ENCODE data around the gene FLAD1. TPM values are rescaled to one million over a fixed set of nuclear protein-coding genes. Genes with fewer than 3 reads are reported as not detected.

Gene FLAD1
- total and polyA plus RNA-seq, 2 of the 4 experiments (the other 2 are of a cell fraction) = 26.3 to 37.3 TPM

- ATAC-seq (ENCODE audit: low read depth) = no peak
These were observed 56.1 kb downstream of the FLAD1 start for GRCh38 chr1:155039308-155039669.

More at GRCh38 chr1:155039308-155039669, 56.1 kb downstream of the FLAD1 start:
- no peak for DNase-seq
- Histone ChIP-seq H2BK5ac (ENCODE audit: low read depth, low read length, poor library complexity, severe bottlenecking) (no peak overlapping the region), H3K18ac (ENCODE audit: low read depth, low read length) (no peak overlapping the region), H3K27me3 (ENCODE audit: control insufficient read depth, insufficient read depth, low read length) (peaks cover 36% of the 10 kb centered on the region), H3K4me2 (ENCODE audit: low read depth, low read length) (no peak overlapping the region), H2BK20ac (ENCODE audit: low read depth, low read length) (no peak overlapping the region), H2AK5ac (ENCODE audit: low read depth, low read length) (no peak overlapping the region), H2BK120ac (ENCODE audit: low read depth, low read length) (no peak overlapping the region), H3K9me3 (ENCODE audit: control insufficient read depth, insufficient read depth, low read length) (no peaks in the 10 kb centered on the region), H3K27ac (ENCODE audit: insufficient read depth, low read length) (no peak overlapping the region), H3K9me1 (ENCODE audit: insufficient read depth, low read length) (peaks cover 6% of the 10 kb centered on the region; the same call in 1 of the 2 replicates), H4K91ac (ENCODE audit: insufficient read depth, low read depth, low read length) (no peak overlapping the region), H3K14ac (replicated peaks; ENCODE audit: low read depth, low read length) (no peak overlapping the region), H4K5ac (ENCODE audit: low read depth, low read length) (no peak overlapping the region), H3K4me3 (ENCODE audit: insufficient read depth, low read depth, low read length) (no peak overlapping the region), H3K36me3 (ENCODE audit: control insufficient read depth, insufficient read depth, low read length) (no peaks in the 10 kb centered on the region), H4K8ac (ENCODE audit: low read depth in 2 of 2, low read length in 2 of 2) (no peak overlapping the region), H2BK15ac (ENCODE audit: low read depth, low read length) (no peak overlapping the region), H3K4ac (ENCODE audit: low read depth, low read length) (no peak overlapping the region), H3K56ac (ENCODE audit: extremely low read depth, insufficient read depth, low read length) (no peak overlapping the region), H3K9ac (ENCODE audit: low read depth, low read length) (no peak overlapping the region), H2AK9ac (replicated peaks; ENCODE audit: low read depth, low read length, poor library complexity) (no peak overlapping the region), H2AFZ (replicated peaks; ENCODE audit: low read length, poor library complexity) (no peak overlapping the region), H3K23ac (ENCODE audit: low read depth, low read length) (no peak overlapping the region), H4K20me1 (ENCODE audit: insufficient read depth, low read length) (no peaks in the 10 kb centered on the region), H3K4me1 (ENCODE audit: control insufficient read depth, insufficient read depth, low read length) (peaks cover 1% of the 10 kb centered on the region; the same call in 1 of the 2 replicates), H3K79me1 (ENCODE audit: low read depth in 1 of 2, low read length in 2 of 2) (no peaks in the 10 kb centered on the region)
- ChIA-PET CTCF (interaction anchor here (1.4 to 1.8 kb wide), 2 partner anchors 12 to 23 kb away, joined by 3 to 4 read pairs; partner anchors contain the start of gene ADAM15), POLR2A (ENCODE audit: unreplicated experiment) (no interaction called here)
- no peak for TF ChIP-seq CTCF (conservative IDR thresholded peaks at IDR 0.05; ENCODE audit: low read depth, low read length)
- no peak for TF ChIP-seq SMC3 (IDR thresholded peaks at IDR 0.05; ENCODE audit: low read depth, low read length)
- TF ChIP-seq RAD21 (IDR thresholded peaks at IDR 0.05; ENCODE audit: low read length) = no peak
- TF ChIP-seq CHD1 (IDR thresholded peaks at IDR 0.05; ENCODE audit: low read depth, low read length) = no peak
- no peak for TF ChIP-seq MXI1 (IDR thresholded peaks at IDR 0.05; ENCODE audit: borderline replicate concordance, low read depth, low read length)
- no peak for TF ChIP-seq USF2 (IDR thresholded peaks at IDR 0.05; ENCODE audit: low read depth, low read length)
- TF ChIP-seq MAFK (IDR thresholded peaks at IDR 0.05; ENCODE audit: low read depth, low read length) = no peak
- no peak for TF ChIP-seq POLR2A (IDR thresholded peaks at IDR 0.05; ENCODE audit: low read depth, low read length)
- TF ChIP-seq RFX5 (IDR thresholded peaks at IDR 0.05; ENCODE audit: low read depth, low read length) = no peak
- TF ChIP-seq NFE2L2 (IDR thresholded peaks at IDR 0.05; ENCODE audit: low read depth, low read length) = no peak
- no peak for TF ChIP-seq BHLHE40 (IDR thresholded peaks at IDR 0.05; ENCODE audit: low read depth, low read length)
- no peak for TF ChIP-seq MAZ (IDR thresholded peaks at IDR 0.05; ENCODE audit: borderline replicate concordance, low read depth, low read length)
- TF ChIP-seq RCOR1 (IDR thresholded peaks at IDR 0.05; ENCODE audit: insufficient replicate concordance, low read length) = no peak
- TF ChIP-seq FOS (IDR thresholded peaks at IDR 0.05; ENCODE audit: low read depth, low read length) = no peak
- TF ChIP-seq, protein P1, sequence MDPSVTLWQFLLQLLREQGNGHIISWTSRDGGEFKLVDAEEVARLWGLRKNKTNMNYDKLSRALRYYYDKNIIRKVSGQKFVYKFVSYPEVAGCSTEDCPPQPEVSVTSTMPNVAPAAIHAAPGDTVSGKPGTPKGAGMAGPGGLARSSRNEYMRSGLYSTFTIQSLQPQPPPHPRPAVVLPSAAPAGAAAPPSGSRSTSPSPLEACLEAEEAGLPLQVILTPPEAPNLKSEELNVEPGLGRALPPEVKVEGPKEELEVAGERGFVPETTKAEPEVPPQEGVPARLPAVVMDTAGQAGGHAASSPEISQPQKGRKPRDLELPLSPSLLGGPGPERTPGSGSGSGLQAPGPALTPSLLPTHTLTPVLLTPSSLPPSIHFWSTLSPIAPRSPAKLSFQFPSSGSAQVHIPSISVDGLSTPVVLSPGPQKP (IDR thresholded peaks at IDR 0.05; ENCODE audit: borderline replicate concordance, low read depth, low read length) = no peak
- no peak for TF ChIP-seq CEBPB (IDR thresholded peaks at IDR 0.05; ENCODE audit: low read depth, low read length)
- in situ Hi-C loops (cut with MboI; ENCODE audit: low sequenced_read_pairs) = no loop called here
- intact Hi-C loops (cut with micrococcal nuclease) = no loop called here
- whole genome bisulfite sequencing, 2 experiments (ENCODE audit: extremely low coverage in 2 of 2, insufficient read length in 1 of 2) = 83% methylated on average over 1 of the region's 4 CpGs; no CpG with 5 or more reads in 1 of the 2 experiments
- BruUV-seq (replicated peaks) = no TSS peak
- dilution Hi-C loops (cut with HindIII; ENCODE audit: low sequenced_read_pairs, unreplicated experiment) = no loop called here
